Epidermal melanocyte (primary cell): Measurements from ENCODE around the gene SLC13A3.
"Not testable (repeated sequence)": the region's sequence is repeated elsewhere in the genome, so short reads cannot be mapped to it uniquely, and the experiment has no call there.

ENCODE experiments used
- DNase-seq: peaks from one replicate; pipeline ENCODE4 v3.0.0; 2011; ENCODE audit warnings: low spot score; ENCODE audit not compliant: insufficient read length

Gene SLC13A3

GRCh38 chr20:46681032-46681854, 30.0 kb upstream of the SLC13A3 start:
- DNase-seq, result peak; percentile 41

- DNase-seq, result no peak
Measured at GRCh38 chr20:46680684-46681031, 29.4 kb upstream of the SLC13A3 start.

GRCh38 chr20:46678516-46678915, 27.3 kb upstream of the SLC13A3 start:
- DNase-seq, result no peak

GRCh38 chr20:46677608-46678007, 26.3 kb upstream of the SLC13A3 start:
- no peak for DNase-seq

GRCh38 chr20:46676649-46677316, 25.5 kb upstream of the SLC13A3 start:
- DNase-seq, result not testable (repeated sequence)

- DNase-seq, result no peak
Measured at GRCh38 chr20:46674253-46675083, 23.2 kb upstream of the SLC13A3 start.

- no peak for DNase-seq
Measured at GRCh38 chr20:46673394-46674252, 22.4 kb upstream of the SLC13A3 start.

- DNase-seq, result no peak
Measured at GRCh38 chr20:46672543-46673148, 21.4 kb upstream of the SLC13A3 start.

- no peak for DNase-seq
Measured at GRCh38 chr20:46671866-46672542, 20.7 kb upstream of the SLC13A3 start.

GRCh38 chr20:46670585-46671584, 19.6 kb upstream of the SLC13A3 start:
- DNase-seq, result no peak

- DNase-seq, result no peak
Measured at GRCh38 chr20:46670228-46670584, 18.9 kb upstream of the SLC13A3 start.

GRCh38 chr20:46666818-46667515, 15.7 kb upstream of the SLC13A3 start:
- no peak for DNase-seq

GRCh38 chr20:46666306-46666705, 15.0 kb upstream of the SLC13A3 start:
- no peak for DNase-seq

GRCh38 chr20:46665602-46666001, 14.3 kb upstream of the SLC13A3 start:
- DNase-seq, result no peak

GRCh38 chr20:46663531-46663930, 12.3 kb upstream of the SLC13A3 start:
- no peak for DNase-seq

GRCh38 chr20:46661659-46662058, 10.4 kb upstream of the SLC13A3 start:
- no peak for DNase-seq

GRCh38 chr20:46660487-46660886, 9.2 kb upstream of the SLC13A3 start:
- DNase-seq, result no peak

- no peak for DNase-seq
Measured at GRCh38 chr20:46657618-46658017, 6.4 kb upstream of the SLC13A3 start.
